NT2/D1 (cell line): Measurements from ENCODE around the gene PPP1R13L.

Experiments
- SUZ12 ChIP-seq: IDR thresholded peaks from 2 replicates; pipeline ENCODE4 v1.6.1; 2011; ENCODE audit not compliant: insufficient read length, insufficient read depth; ENCODE audit errors: extremely low read depth
- YY1 ChIP-seq: IDR thresholded peaks from 2 replicates; pipeline ENCODE4 v1.6.1; 2011; ENCODE audit not compliant: insufficient read length, insufficient read depth
- ZNF274 ChIP-seq: IDR thresholded peaks from 2 replicates; pipeline ENCODE4 v1.6.1; 2011; ENCODE audit warnings: mild to moderate bottlenecking, low read depth, low read length

DNA sequence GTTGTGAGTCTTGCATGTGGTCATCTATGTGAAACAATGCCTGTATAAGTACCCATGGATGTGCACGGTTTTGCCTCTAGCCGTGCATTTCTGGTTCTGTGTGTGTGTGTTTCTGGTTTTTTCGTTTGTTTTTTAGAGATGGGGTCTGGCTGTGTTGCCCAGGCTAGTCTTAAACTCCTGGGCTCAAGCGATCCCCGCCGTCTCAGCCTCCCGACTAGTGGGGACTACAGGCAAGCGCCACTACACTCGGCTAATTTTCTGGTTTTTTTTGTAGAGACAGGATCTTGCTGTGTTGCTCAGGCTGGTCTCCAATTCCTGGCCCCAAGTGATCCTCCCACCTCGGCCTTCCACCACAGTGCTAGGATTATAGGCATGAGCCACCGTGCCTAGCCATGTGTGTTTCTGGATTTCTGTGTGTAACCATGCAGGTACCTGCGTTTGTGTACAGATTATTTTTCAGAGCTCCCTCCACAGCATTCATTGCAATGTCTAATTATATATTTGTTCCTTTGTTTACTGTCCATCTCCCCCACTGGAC is 47.0 kb upstream of the PPP1R13L start:
- no peak for TF ChIP-seq YY1
- TF ChIP-seq ZNF274 = no peak
- TF ChIP-seq SUZ12 = no peak
